ENCODE measurements around the gene ATP9A.

DNA sequence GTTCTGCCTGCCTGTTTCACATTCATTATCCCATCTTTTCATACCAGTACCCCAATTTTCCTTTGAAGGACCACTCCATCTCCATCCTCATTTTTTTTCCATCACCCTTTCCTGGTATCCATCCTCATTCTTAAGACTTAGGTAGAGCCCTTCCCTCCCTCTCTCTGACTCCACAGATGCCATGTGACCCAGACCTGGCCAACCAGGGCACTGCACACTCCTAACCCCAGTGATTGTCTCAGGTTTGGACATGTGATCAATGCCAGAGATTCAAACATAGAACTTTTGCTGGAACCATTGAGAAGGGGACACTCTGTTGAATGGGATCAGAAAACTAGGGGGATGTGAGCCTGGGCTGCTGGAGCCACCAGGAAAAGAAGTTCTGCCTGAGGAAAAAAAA lies 186.6 kb downstream of the ATP9A start:
- TF ChIP-seq CTCF (IDR thresholded peaks at IDR 0.05; ENCODE audit: low read depth, low read length, missing input control) (no peak), REST (IDR thresholded peaks at IDR 0.05) (no peak), YY1 (IDR thresholded peaks at IDR 0.05) (no peak), SP1 (IDR thresholded peaks at IDR 0.05) (no peak), GABPA (IDR thresholded peaks at IDR 0.05 in 1 of 2, conservative IDR thresholded peaks at IDR 0.05 in 1 of 2) (no peak), NR2F2 (IDR thresholded peaks at IDR 0.05) (no peak), TAF1 (conservative IDR thresholded peaks at IDR 0.05) (no peak), ZBTB33 (IDR thresholded peaks at IDR 0.05) (no peak), HNF4A (conservative IDR thresholded peaks at IDR 0.05) (no peak), FOXA1 (IDR thresholded peaks at IDR 0.05) (no peak), JUND (IDR thresholded peaks at IDR 0.05) (no peak)
- TF ChIP-seq, protein P1, sequence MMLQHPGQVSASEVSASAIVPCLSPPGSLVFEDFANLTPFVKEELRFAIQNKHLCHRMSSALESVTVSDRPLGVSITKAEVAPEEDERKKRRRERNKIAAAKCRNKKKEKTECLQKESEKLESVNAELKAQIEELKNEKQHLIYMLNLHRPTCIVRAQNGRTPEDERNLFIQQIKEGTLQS (IDR thresholded peaks at IDR 0.05) = no peak
- TF ChIP-seq, protein P2, sequence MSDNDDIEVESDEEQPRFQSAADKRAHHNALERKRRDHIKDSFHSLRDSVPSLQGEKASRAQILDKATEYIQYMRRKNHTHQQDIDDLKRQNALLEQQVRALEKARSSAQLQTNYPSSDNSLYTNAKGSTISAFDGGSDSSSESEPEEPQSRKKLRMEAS (IDR thresholded peaks at IDR 0.05) = no peak

All from liver (tissue), 3 donors.